Endothelial cell (in vitro differentiated cells): Measurements from ENCODE around the gene SULT1A2. TPM values are rescaled to one million over a fixed set of nuclear protein-coding genes. Genes with fewer than 3 reads are reported as not detected.
"Not testable (repeated sequence)": the region's sequence is repeated elsewhere in the genome, so short reads cannot be mapped to it uniquely, and the experiment has no call there.

Experiments
- DNase-seq: peaks from one replicate; pipeline ENCODE4 v3.0.0; 2021; ENCODE audit warnings: low spot score
- H3K27ac Mint-ChIP-seq: one replicate; pipeline ENCODE4 v1.8.0; 2021; ENCODE audit warnings: mixed read lengths, inconsistent platforms; ENCODE audit not compliant: unreplicated experiment
- H3K27me3 Mint-ChIP-seq: one replicate; pipeline ENCODE4 v1.8.0; 2021; ENCODE audit warnings: mild to moderate bottlenecking, moderate library complexity, mixed read lengths, inconsistent platforms; ENCODE audit not compliant: unreplicated experiment
- H3K36me3 Mint-ChIP-seq: one replicate; pipeline ENCODE4 v1.8.0; 2021; ENCODE audit warnings: mild to moderate bottlenecking, low read depth, mixed read lengths, inconsistent platforms; ENCODE audit not compliant: unreplicated experiment
- H3K4me1 Mint-ChIP-seq: one replicate; pipeline ENCODE4 v1.8.0; 2021; ENCODE audit warnings: mild to moderate bottlenecking, mixed read lengths, inconsistent platforms; ENCODE audit not compliant: unreplicated experiment
- H3K4me3 Mint-ChIP-seq: one replicate; pipeline ENCODE4 v1.8.0; 2021; ENCODE audit warnings: mild to moderate bottlenecking, mixed read lengths, inconsistent platforms; ENCODE audit not compliant: unreplicated experiment
- H3K9me3 Mint-ChIP-seq: one replicate; pipeline ENCODE4 v1.8.0; 2021; ENCODE audit warnings: mixed read lengths, inconsistent platforms; ENCODE audit not compliant: unreplicated experiment
- total RNA-seq: library from RNA; stranded (reverse); fragmentation: NEBNext Ultra II Directional; extraction: Animal tissue kit (Norgen Biotek cat#: 25700); gene quantifications from one replicate; pipeline ENCODE4 v1.2.1, GENCODE V29; 2021; ENCODE audit not compliant: unreplicated experiment
- TF ChIP-seq, protein P1 (sequence below): fragments of 200-600 bp; sonication (generic); IDR thresholded peaks from one replicate; pipeline ENCODE4 v1.5.0; 2021; ENCODE audit warnings: antibody characterized with exemption; ENCODE audit not compliant: unreplicated experiment

The SULT1A2 gene
- total RNA-seq, 1 donor from 2014 or later = 2.8 TPM

DNA sequence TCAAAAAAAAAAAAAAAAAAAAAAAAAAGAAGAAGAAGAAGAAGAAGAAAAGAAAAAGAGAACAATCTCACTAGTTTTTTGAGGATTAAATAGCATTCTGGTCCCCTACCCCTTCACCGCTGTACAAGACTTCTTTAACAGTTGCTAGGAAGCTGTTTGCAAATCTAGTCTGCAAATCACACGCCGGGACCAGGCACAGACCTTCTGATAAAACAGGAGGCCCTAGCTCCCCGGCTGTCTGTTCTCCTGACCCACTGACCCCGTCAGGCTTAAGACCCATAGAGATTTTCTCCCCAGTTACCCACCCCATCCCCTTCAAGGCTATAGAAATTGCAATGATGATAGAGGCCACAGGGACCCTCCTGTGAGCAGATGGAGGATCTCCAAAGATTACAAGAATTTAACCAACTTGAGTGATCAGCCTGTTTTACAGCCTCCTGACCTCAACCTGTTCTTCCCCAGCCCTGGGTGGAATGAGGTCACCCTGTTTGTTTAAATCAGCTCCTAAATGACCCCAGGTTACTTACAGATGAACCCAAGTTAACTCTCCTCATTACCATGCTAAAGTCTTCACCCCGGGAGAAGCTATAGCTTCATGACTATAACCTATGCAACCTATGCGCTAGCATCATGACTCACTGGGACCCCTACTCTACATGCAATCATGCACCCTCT is 24.8 kb upstream of the SULT1A2 start:
- Mint-ChIP-seq H3K4me1 (no peaks in the 10 kb centered on the region), H3K36me3 (no peaks in the 10 kb centered on the region), H3K4me3 (no peak overlapping the region), H3K9me3 (no peaks in the 10 kb centered on the region), H3K27ac (no peak overlapping the region), H3K27me3 (no peaks in the 10 kb centered on the region)
- no peak for DNase-seq
- TF ChIP-seq, protein P1, sequence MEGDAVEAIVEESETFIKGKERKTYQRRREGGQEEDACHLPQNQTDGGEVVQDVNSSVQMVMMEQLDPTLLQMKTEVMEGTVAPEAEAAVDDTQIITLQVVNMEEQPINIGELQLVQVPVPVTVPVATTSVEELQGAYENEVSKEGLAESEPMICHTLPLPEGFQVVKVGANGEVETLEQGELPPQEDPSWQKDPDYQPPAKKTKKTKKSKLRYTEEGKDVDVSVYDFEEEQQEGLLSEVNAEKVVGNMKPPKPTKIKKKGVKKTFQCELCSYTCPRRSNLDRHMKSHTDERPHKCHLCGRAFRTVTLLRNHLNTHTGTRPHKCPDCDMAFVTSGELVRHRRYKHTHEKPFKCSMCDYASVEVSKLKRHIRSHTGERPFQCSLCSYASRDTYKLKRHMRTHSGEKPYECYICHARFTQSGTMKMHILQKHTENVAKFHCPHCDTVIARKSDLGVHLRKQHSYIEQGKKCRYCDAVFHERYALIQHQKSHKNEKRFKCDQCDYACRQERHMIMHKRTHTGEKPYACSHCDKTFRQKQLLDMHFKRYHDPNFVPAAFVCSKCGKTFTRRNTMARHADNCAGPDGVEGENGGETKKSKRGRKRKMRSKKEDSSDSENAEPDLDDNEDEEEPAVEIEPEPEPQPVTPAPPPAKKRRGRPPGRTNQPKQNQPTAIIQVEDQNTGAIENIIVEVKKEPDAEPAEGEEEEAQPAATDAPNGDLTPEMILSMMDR = no peak

DNA sequence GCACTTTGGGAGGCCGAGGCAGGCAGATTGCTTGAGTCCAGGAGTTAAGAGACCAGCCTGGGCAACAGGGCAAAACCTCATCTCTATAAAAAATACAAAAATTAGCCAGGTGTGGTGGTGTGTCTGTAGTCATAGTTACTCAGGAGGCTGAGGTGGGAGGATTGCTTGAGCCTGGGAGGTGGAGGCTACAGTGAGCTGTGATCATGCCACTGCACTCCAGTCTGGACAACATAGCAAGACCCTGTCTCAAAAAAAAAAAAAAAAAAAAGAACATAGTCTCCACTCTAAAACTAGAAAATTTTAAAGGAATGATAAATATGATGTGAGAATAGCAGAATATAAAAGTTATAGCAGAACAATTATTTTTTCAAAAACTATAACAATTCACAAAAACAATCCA is 23.5 kb upstream of the SULT1A2 start:
- not testable (repeated sequence) for DNase-seq, H3K4me1 Mint-ChIP-seq, H3K27ac Mint-ChIP-seq, H3K4me3 Mint-ChIP-seq, H3K9me3 Mint-ChIP-seq, H3K27me3 Mint-ChIP-seq, H3K36me3 Mint-ChIP-seq

DNA sequence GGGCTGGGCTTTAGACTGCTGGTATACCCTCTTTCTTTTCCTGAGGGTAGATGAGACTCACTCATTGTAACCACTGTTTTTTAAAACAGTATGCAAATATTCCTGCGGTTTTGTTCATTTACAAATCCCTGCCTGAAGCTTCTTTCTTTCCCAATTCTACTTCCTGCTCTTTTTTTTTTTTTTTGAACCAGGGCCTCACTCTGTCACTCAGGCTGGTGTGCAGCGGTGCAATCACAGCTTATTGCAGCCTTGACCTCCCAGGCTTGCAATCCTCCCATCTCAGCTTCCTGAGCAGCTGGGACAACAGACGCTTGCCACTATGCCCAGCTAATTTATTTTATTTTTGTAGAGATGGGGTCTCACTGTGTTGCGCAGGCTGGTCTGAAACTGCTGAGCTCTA is 21.0 kb upstream of the SULT1A2 start:
- DNase-seq = no peak
- Mint-ChIP-seq H3K4me1 (no peaks in the 10 kb centered on the region), H3K36me3 (no peaks in the 10 kb centered on the region), H3K9me3 (no peaks in the 10 kb centered on the region), H3K4me3 (no peak overlapping the region), H3K27ac (no peak overlapping the region), H3K27me3 (peaks cover 2% of the 10 kb centered on the region)
- TF ChIP-seq, protein P1 = no peak

DNA sequence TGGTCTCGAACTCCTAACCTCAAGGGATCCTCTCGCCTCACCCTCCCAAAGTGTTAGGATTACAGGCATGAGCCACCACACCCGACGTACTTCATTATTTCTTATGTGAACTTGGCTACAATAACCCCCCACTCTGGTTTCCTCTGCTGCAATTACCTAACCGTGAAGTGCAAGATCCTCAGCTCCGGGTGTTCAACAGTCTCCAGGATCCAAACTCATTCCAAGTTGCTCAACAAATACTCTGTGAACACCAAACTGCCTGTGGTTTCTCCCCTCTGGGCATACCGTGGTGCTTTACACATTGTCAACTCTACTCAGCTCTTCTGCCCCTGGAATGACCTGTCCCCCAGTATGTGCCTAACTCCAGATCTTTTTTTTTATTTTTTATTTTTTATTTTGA is 19.8 kb upstream of the SULT1A2 start:
- no peaks in the 10 kb centered on the region for H3K4me1 Mint-ChIP-seq
- no peak overlapping the region for H3K27ac Mint-ChIP-seq
- H3K9me3 Mint-ChIP-seq = no peaks in the 10 kb centered on the region
- no peak for DNase-seq
- peaks cover 2% of the 10 kb centered on the region for H3K27me3 Mint-ChIP-seq
- no peak overlapping the region for H3K4me3 Mint-ChIP-seq
- TF ChIP-seq, protein P1 = no peak
- no peaks in the 10 kb centered on the region for H3K36me3 Mint-ChIP-seq

DNA sequence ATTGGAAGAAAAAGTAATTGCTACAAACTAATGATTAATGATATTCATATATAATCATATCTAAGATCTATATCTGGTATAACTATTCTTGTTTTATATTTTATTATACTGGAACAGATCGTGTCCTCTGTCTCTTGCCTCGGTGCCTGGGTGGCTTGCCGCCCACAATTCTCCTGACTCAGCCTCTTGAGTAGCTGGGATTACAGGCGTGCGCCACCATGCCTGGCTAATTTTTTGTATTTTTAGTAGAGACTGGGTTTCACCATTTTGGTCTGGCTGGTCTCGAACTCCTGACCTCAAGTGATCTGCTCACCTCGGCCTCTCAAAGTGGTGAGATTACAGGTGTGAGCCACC is 19.4 kb upstream of the SULT1A2 start:
- not testable (repeated sequence) for H3K27me3 Mint-ChIP-seq, DNase-seq, H3K27ac Mint-ChIP-seq, H3K4me1 Mint-ChIP-seq, H3K9me3 Mint-ChIP-seq, H3K36me3 Mint-ChIP-seq, H3K4me3 Mint-ChIP-seq

- H3K27me3 Mint-ChIP-seq, H3K4me1 Mint-ChIP-seq, H3K4me3 Mint-ChIP-seq, H3K36me3 Mint-ChIP-seq, H3K9me3 Mint-ChIP-seq, H3K27ac Mint-ChIP-seq: not testable (repeated sequence)
- TF ChIP-seq, protein P1 = peak; percentile 22
- peak; percentile 49 for DNase-seq
These were observed 18.8 kb upstream of the SULT1A2 start for GRCh38 chr16:28615486-28616223.

DNA sequence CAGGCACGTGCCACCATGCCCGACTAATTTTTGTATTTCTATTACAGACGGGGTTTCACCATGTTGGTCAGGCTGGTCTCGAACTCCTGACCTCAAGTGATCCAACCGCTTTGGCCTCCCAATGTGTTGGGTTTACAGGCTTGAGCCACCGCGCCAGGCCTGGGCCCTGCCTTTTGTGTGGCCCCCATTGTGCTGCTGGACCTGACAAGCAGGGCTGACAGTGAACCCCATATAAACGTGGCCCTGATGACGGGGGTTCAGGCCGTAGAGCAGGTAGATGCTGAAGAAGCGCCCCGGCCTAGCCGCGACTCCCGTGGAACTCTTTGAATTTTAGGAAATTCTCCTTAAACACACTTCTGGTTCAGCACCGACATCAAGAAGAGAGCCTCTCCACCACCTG is 17.7 kb upstream of the SULT1A2 start:
- not testable (repeated sequence) for H3K27me3 Mint-ChIP-seq, DNase-seq, H3K36me3 Mint-ChIP-seq, H3K27ac Mint-ChIP-seq, H3K4me3 Mint-ChIP-seq, H3K4me1 Mint-ChIP-seq, H3K9me3 Mint-ChIP-seq

DNA sequence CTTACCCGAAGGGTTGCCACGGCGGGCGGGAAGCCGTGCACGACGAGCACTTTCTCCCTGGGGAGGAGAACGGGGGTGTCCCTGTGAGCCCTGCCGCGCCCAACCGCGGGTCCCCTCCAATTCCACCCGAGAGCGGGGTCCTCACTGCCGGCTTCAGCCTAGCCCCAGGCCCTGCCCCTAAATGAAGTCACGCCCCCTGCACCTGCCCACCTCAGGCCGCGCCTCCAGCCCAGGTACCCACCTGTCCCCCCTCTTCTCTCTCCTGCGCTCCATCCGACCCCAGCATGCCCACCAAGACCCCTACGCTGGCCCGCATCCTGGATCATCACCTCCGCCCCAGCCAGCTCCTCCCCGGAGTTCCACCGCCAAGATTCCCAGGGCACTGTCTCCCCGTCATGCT is 17.1 kb upstream of the SULT1A2 start:
- H3K4me3 Mint-ChIP-seq, H3K4me1 Mint-ChIP-seq, H3K36me3 Mint-ChIP-seq, H3K27ac Mint-ChIP-seq, H3K9me3 Mint-ChIP-seq, H3K27me3 Mint-ChIP-seq, DNase-seq: not testable (repeated sequence)
